ENCODE results near the gene FHAD1.

FHAD1 gene

DNA sequence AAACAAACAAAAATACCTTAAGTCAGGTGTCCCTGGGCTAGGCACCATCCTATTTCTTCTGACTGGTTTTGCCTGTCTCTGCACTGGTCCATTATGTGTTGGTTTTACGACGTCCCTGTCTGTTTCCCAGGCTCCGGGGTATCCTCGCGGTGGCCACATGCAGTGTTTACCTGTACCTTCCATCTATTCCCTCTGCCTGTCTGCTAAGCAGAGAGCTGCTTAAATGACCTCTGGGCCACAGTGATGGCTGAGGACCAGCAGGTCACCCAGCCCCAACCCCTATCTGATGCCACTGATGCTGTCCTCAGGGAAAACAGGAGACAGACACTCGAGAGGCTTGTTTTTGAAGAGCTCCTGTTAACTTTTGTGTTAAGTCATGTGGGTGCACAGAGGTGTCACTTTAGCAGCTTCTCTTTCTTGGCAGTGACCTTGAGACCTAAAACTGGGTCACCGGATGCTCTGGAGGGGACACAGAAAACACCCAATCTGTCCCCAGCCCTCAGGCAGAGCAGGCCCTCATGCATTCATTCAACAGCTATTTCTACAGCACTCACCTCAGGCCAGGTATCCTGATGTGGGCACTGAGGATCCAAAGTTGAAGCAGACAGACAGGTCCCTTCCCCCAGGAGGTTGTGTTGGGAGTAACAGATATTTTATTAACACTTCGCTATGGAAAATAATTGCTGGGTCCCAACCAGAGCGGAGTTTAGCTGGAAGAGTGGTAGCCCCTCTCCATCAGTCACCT, 158.3 kb downstream of the FHAD1 start:
- DNase-seq: no peak

DNA sequence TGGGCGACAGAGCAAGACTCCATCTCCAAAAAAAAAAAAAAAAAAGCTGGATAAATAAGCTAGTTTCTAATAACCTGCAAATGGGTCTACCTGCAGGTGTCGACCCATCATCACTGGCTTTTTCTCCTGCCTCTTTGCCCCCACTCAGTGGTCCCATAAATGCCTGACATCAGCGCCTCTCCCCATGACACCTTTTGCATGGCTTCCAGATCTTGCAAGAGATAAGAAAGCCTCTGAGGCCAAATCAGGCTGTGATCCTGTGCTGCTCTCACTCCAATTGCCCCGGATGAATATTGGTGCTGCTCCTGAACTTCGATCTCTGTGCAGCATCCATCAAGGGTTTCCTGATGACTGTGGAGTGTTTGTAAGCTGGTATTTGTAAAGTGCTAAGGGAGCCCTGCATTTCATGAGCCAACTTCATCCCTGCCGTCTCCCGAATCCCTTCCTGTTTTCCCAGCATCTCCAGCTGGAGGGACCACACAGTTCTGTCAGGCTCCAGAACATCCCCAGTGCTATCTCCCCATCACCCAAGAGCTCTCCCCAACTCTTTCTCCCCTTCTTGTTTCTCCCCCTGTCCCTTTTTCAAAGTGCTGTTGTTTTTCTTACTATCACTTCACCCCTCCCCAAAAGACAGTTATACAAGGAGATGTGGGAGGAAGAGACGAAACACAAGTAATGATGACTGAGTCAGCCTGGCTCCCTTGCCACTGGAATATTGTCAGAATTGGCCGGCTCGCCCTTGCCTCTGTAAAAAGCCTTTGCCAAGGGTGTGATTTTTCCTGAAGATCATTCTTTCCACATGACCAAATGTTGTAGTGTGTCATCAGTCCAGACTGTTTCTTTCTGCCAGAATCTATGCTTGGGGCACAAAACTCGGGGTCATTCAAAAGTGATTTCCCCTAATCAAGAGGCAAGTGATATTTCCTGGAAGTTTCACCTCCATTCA, 159.9 kb downstream of the FHAD1 start:
- peak in 1 of 2 experiments; percentile 22 for DNase-seq

- no peak for DNase-seq
Observed at GRCh38 chr1:15407580-15407979, 160.6 kb downstream of the FHAD1 start.

DNA sequence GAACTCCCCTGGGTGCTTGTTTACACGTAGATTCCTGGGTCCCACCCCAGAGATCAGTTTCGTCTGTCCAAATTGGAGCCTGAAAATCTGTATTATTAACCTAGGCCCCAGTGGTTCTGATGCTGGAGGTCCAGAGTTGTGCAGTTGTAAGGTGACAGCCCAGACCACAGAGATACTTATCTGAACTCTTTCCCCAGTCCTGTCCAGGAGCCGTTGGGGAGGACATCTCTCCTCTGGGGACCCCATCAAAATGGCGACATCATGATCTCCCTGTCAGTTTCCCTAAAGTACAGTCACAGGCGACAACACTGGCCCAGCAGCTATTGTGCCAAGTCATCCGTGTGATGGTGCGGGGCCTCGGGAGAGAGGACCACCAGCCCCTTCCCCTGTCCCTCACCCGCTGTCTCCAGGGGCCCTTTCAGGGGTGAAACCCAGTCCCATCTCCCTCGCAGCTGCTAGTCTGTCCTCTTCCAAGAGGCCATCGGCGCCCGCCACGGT, 161.9 kb downstream of the FHAD1 start:
- DNase-seq: no peak

DNA sequence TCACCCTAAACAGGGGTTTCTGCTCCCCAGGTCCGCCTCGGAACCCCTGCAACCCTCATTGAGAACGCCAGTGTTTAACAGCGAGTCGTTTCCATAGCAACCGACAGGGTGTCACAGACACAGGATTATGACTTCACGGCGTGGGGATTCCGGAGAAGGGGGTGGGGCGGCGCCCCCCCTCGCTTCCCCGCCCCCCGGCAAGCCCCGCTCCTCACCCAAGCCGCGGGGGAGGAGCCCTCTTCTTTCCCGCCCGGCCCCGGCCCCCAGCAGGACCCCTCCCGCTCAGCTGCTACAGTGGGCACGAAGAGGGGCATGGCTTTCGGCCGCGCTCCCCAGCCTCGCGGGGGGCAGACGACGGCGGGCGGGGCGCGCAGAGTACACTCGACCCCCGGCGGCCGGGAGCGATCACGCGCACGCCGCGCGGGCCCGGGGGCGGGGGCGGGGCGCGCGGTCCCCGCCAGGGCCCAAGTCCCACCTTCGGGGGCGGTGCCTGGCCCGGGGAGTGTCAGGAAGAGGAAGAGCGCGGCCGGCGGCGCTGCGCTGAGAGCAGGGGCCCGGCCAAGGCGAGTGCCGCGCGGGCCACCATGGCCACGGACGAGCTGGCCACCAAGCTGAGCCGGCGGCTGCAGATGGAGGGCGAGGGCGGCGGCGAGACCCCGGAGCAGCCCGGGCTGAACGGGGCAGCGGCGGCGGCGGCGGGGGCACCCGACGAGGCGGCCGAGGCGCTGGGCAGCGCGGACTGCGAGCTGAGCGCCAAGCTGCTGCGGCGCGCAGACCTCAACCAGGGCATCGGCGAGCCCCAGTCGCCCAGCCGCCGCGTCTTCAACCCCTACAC, 162.6 kb downstream of the FHAD1 start, which contains the start of gene EFHD2:
Gene EFHD2 (plus strand): TSS at position 501 of the 835 bp plus-strand sequence. CDS start 84 bp downstream, at position 585.
- DNase-seq: peak; percentile 61 to 87

GRCh38 chr1:15410223-15410883, 163.3 kb downstream of the FHAD1 start:
- DNase-seq: no peak

- no peak for DNase-seq
Observed at GRCh38 chr1:15410884-15411245, 163.8 kb downstream of the FHAD1 start.

- DNase-seq: no peak
Observed at GRCh38 chr1:15411593-15412137, 164.6 kb downstream of the FHAD1 start.

DNA sequence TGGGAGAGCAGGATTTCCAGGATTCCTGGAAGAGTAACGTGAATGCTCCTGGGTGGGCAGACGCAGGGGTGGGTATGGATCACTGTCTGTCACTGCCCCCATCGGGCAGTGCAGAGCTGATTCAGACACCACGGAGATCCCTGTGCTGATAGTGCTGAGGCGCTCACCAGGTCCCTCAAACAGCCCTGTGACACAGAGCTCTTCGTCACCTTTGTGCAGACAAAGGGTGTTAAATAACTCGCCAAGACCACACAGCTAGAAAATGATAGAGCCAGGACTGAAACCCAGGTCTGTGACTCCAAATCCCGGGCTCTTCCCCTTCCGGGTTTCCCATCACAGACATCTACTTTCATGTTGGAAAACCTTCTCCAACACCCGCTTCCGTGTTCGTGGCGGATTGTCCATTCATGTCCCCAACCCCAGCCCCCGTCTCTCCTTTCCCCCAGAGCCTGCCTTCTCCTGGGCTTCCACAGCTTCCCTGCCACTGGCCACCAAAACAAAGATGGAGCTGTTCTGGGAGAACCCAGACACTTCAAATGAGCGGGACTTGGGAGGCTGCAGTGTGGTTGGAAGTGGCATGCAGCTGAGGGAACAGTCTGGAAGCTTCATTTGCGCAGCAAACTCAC, 165.3 kb downstream of the FHAD1 start:
- DNase-seq: no peak

GRCh38 chr1:15412843-15413242, 165.8 kb downstream of the FHAD1 start:
- no peak for DNase-seq

GRCh38 chr1:15413563-15414444, 166.8 kb downstream of the FHAD1 start:
- DNase-seq: no peak

DNA sequence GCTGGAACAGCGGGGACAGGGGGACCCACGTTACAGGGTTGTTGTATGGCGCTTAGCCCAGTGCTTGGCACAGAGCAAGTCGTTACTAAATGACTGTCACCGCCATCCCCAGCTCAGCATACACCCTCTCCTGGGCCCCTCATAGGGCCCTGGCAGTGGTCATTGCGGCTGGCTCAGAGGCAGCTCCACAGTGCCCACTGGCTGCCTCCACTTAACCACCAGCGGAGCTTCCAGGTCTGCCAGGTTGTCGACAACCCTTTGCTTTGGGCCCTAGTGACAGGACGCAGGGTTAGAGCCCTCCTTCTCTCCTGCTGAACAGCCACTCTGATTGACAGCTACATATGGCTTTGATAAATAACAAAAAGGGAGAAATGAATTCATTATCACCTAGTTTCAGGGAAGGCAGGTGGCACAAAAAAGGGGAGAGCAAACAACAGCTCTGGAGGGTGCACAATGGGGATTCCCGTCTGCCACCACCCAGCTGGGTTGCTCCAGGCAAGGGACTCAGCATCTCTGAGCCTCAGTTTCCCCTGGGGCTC, 167.5 kb downstream of the FHAD1 start:
- no peak for DNase-seq

GRCh38 chr1:15417059-15417934, 170.3 kb downstream of the FHAD1 start:
- DNase-seq: no peak

DNA sequence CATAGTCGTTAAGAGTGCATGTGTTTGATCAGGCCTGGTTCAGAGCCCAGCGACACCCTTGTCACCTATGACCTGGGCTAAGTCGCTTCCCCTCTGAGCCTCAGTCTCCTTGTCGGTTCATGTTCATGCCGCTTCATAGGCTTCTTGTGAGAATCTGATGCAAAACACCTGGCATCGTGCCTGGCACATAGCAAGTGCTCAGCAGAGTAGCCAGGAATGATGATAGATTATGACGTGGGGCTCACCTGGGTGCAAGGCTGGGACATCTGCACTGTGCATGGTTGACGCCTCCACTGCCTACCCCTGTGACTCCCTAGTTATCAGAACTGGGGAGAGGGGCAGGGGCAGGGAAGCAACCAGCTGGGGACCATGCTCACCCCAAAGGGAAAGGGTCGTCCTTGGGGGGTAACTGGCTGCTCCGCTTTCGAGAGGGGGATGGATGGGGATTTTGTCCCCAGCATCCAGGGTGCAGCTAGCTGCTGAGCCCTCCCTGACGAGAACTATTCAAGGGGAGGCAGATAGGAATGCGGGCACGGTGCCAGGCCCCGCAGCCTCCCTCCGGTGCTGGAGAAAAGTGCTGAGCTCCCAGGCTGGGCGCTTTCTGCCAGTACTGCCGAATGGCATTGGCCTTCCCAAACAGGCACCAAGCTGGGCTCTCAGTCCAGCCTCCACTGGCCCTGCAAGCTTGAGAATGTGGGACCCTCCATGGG, 171.9 kb downstream of the FHAD1 start:
- DNase-seq: peak in 1 of 2 experiments; percentile 24

GRCh38 chr1:15420853-15421465, 173.9 kb downstream of the FHAD1 start:
- DNase-seq: no peak

DNA sequence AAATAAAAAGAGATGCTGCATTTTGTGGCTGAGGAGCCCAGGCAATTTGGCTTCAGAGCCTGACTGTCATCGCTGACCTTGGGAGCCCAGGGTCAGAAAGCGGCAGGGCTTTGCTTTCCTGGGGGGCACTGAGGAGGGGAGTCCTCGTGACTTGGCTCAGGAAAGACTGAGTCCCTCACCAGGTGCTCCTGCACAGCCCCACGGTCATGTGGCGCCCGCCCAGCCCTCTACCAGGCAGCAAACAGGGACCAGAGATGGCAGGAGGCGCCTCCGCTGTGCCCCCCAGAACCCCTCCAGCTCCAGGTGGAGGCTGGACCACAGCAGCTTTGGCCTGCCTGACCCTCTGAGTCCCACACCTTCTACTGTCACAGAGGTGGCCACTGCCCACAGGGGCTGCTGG, 175.8 kb downstream of the FHAD1 start:
- no peak for DNase-seq

GRCh38 chr1:15423355-15424077, 176.5 kb downstream of the FHAD1 start:
- no peak for DNase-seq

All from NCI-H446 (cell line).